HEK293 (cell line): Measurements from ENCODE around the gene NPIPA2.
"Not testable (repeated sequence)": the region's sequence is repeated elsewhere in the genome, so short reads cannot be mapped to it uniquely, and the experiment has no call there.

Experiments used
- CTCF ChIP-seq: fragments of 450-650 bp; formaldehyde crosslinking; IDR thresholded peaks from 2 replicates; pipeline ENCODE4 v1.5.1; 2016; ENCODE audit warnings: missing biosample characterization, missing genetic modification characterization
- GFI1B ChIP-seq: fragments of 450-650 bp; formaldehyde crosslinking; IDR thresholded peaks from 2 replicates; pipeline ENCODE4 v1.5.1; 2016; ENCODE audit warnings: missing biosample characterization, missing genetic modification characterization
- HOXA7 ChIP-seq: sonication (generic); formaldehyde crosslinking; IDR thresholded peaks from 2 replicates; pipeline ENCODE4 v1.8.1; 2022; ENCODE audit warnings: missing genetic modification reagents, borderline replicate concordance
- KLF7 ChIP-seq: fragments of 450-650 bp; formaldehyde crosslinking; IDR thresholded peaks from 2 replicates; pipeline ENCODE4 v1.5.1; 2016; ENCODE audit warnings: missing biosample characterization, missing genetic modification characterization, borderline replicate concordance
- PBX3 ChIP-seq: sonication (generic); formaldehyde crosslinking; IDR thresholded peaks from 2 replicates; pipeline ENCODE4 v1.8.1; 2022; ENCODE audit warnings: mild to moderate bottlenecking, moderate library complexity, missing genetic modification reagents
- PRDM6 ChIP-seq: fragments of 450-650 bp; formaldehyde crosslinking; IDR thresholded peaks from 2 replicates; pipeline ENCODE4 v1.5.1; 2017; ENCODE audit warnings: missing biosample characterization, missing genetic modification characterization
- RBAK ChIP-seq: fragments of 450-650 bp; formaldehyde crosslinking; IDR thresholded peaks from 2 replicates; pipeline ENCODE4 v1.5.1; 2016; ENCODE audit warnings: missing biosample characterization, missing genetic modification characterization
- REST ChIP-seq: fragments of 450-650 bp; formaldehyde crosslinking; IDR thresholded peaks from 2 replicates; pipeline ENCODE4 v1.5.1; 2016; ENCODE audit warnings: missing biosample characterization, missing genetic modification characterization
- TRIM28 ChIP-seq: IDR thresholded peaks from 2 replicates; pipeline ENCODE4 v1.6.1; 2011; ENCODE audit warnings: low read length, control low read depth, borderline replicate concordance
- ZBTB17 ChIP-seq: fragments of 450-650 bp; formaldehyde crosslinking; IDR thresholded peaks from 2 replicates; pipeline ENCODE4 v1.5.1; 2016; ENCODE audit warnings: missing biosample characterization, missing genetic modification characterization
- ZNF37A ChIP-seq: fragments of 450-650 bp; IDR thresholded peaks from 2 replicates; pipeline ENCODE4 v1.5.1; 2018; ENCODE audit warnings: missing biosample characterization, missing genetic modification characterization
- ZNF416 ChIP-seq: fragments of 450-650 bp; formaldehyde crosslinking; IDR thresholded peaks from 2 replicates; pipeline ENCODE4 v1.5.1; 2016; ENCODE audit warnings: missing biosample characterization, missing genetic modification characterization
- ZNF792 ChIP-seq: fragments of 450-650 bp; formaldehyde crosslinking; IDR thresholded peaks from 2 replicates; pipeline ENCODE4 v1.5.1; 2016; ENCODE audit warnings: missing biosample characterization, missing genetic modification characterization
- ZSCAN5A ChIP-seq: fragments of 450-650 bp; formaldehyde crosslinking; IDR thresholded peaks from 2 replicates; pipeline ENCODE4 v1.5.1; 2016; ENCODE audit warnings: missing biosample characterization, missing genetic modification characterization

- TF ChIP-seq RBAK (tag by site-specific recombination); CTCF; PRDM6 (tag by site-specific recombination); GFI1B (tag by site-specific recombination); REST (tag by site-specific recombination); ZNF792; ZSCAN5A; ZNF37A (tag by site-specific recombination); ZBTB17; ZNF416 (tag by site-specific recombination); PBX3 (CRISPR knock-in tag); TRIM28; HOXA7 (CRISPR knock-in tag); KLF7: not testable (repeated sequence)
Measured at GRCh38 chr16:14702672-14703071, 39.7 kb upstream of the NPIPA2 start.
